Activated CD4-positive, alpha-beta T cell treated with anti-CD3 and anti-CD28 coated beads for 1 hour (primary cell): ENCODE measurements around the gene IER5.
"Not testable (repeated sequence)": the region's sequence is repeated elsewhere in the genome, so short reads cannot be mapped to it uniquely, and the experiment has no call there.

Experiments
- DNase-seq: peaks from one replicate; pipeline ENCODE4 v3.0.0-alpha.2; 2020

Gene IER5

GRCh38 chr1:181099152-181100014 is 10.9 kb downstream of the IER5 start:
- DNase-seq = no peak

DNA sequence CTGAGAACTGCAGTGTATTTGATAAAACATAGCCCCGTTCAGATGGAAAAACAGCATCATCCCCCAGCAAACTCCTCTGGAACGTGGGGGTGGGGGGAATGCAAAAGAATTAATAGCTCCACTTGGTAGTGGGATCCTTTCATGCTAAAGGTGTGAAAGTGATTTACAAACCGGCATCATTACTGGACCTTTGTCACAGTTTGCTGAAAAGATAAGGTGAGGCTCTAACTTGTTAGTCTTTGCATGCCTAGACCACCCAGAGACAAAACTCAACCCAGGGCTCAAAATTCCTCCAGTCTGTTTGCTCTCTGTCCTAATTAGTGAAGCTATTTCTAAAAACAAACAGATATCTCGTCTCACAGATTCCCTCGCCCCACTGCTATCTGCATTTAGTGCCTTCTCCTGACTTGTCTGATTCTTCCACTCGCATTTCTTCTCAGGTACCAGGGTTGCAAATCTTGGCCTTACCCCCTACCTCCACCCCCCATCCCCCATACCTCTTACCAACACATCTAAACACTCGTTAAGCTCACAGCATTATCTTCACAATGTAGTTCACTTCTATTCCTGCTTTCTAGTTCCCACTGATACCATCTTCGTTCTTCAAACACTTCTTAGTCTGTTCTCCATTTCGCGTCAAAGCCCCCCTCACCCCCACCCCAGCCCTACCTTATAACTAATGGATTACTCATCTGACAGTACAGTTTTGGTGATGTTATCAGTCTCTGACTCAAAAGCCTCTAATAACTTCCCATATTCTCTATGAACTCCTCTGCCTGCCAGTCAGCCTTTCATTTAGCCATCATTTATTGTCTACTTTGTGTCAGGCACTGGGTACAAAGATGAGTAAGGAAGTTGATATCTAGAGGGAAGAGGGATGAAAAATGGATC is 11.8 kb downstream of the IER5 start:
- DNase-seq = no peak

GRCh38 chr1:181100934-181101333 is 12.4 kb downstream of the IER5 start:
- no peak for DNase-seq

DNA sequence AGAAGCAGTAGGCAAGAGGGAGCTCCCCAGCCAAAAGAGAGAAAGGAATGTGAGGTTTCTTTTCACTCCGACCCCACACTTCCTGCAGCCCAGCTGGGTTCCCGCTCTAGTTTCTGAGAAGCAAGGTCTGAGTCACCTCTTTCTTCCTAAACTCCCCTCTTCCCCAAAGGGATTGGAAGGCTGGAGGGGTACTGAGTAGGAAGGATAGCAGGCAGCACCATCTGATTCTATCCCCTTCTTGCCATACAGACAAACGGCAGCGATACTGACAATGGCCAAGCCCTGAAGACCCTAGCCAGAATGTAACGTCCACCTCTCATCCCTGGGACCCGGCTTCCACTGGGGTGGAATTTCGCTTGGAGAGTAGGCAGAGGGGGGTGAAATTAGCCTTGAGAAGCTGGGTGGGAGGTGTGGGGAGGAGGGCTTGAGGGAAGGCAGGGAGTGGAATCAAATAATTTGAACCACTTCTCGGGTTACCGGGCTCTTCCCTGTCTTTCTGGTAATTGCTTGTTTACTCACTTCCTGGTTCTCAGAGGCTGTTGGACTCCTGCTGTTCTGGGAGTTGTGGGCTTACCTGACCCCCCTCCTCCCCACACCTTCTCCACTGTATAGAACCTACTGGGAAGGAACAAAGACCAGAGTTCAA is 13.2 kb downstream of the IER5 start:
- no peak for DNase-seq

DNA sequence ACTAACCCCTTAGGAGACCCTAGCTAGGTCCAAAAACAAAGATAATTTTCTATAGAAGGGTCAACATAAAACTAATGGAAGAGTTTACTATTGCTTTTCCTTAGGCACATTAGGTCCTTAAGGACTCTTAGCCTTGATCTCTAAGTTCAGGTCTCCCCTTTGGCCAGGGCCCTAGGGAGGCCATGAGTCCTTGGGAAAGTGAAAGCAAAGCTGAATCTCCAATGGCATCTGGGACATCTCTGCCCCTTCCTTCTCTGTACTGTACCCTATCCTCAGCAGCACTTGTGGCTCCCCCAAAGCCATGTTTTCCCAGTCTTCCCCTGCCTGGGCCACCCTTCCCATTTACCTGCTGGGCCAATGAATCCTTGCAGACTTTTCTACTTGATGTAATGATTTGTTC is 14.3 kb downstream of the IER5 start:
- no peak for DNase-seq

GRCh38 chr1:181103399-181103798 is 14.9 kb downstream of the IER5 start:
- DNase-seq = no peak

- no peak for DNase-seq
Observed at GRCh38 chr1:181104042-181104789, 15.7 kb downstream of the IER5 start.

- DNase-seq = peak; percentile 19
Observed at GRCh38 chr1:181104790-181105133, 16.3 kb downstream of the IER5 start.

GRCh38 chr1:181105134-181106021 is 16.9 kb downstream of the IER5 start:
- peak; percentile 93 for DNase-seq

DNA sequence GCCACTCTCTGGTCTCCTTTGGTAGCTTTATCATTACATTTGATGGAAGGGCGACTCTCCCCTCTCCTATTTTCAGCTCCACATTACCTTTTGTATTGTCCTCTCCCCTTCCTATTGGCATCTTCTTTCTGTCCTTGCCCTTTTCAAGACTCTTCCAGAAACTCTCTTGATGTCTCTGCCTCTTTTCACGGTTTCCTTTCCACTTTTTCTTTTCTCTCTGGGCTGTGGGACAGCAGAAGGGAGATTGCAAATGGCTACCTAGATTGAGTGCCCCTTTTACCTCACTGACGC is 17.5 kb downstream of the IER5 start:
- DNase-seq = no peak

DNA sequence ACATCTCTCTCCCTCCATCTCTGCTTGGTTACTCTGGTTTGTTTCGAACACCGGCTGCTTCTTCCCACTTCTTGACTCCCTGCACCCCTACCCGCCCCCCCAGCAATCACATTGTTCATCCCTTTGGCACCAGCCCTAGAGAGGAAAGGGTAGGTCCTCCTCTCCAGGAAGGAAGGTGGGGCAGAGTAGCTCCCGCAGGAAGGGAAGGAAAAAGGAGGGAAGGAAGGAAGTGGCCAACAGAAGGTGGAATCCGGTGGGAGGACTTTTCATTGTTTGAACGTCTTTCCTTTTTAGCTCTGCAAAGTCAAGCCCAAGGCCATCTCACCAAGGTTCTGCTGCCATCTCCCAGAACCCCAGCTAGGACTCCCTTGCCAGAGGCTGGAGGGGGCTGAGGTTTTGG is 18.0 kb downstream of the IER5 start:
- DNase-seq = no peak

DNA sequence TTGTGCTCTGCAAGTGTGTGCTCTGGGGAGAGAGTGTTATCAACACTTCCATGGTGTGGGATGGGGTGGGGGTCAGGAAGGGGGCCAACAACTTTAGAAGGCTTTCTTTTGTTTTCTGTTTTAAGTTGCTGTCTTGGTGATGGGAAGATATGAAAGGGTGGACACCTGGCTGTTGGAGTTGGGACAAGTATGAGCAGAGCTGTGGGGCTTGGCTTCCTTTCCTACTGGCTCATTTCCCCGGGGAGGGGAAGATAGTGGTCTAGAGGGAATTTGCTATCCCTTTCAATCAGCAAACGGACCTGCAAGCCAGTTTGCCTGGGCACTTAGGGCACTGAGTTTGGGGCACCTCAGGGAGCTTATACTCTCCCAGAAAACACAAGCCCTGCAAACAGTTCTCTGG is 19.2 kb downstream of the IER5 start:
- no peak for DNase-seq

DNA sequence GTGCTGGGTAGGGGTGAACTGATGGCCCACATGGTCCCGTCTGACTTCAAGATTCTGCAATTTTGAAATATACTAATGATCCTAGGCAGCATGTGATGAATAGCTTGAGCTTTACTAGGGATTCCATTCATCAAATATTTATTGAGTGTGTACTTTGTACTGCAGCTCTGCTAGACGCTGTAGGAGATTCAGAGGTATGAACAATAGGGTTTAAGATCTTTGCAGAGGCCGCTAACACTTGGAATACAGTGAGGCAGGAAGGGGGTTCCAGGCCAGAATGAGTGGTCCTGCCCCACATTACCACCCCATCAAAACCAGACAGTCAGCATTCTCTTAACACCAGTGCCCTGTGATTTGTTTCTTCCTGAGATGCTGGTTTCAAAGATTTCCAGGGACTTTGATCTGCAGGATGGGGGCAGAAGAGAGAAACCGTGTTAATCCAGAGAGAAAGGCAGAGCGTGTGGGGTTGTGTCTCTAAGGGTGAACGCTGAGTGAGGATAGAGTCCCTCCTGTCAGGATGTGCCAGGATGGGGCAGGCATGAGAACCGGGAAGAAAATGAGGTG is 19.9 kb downstream of the IER5 start:
- DNase-seq = no peak

DNA sequence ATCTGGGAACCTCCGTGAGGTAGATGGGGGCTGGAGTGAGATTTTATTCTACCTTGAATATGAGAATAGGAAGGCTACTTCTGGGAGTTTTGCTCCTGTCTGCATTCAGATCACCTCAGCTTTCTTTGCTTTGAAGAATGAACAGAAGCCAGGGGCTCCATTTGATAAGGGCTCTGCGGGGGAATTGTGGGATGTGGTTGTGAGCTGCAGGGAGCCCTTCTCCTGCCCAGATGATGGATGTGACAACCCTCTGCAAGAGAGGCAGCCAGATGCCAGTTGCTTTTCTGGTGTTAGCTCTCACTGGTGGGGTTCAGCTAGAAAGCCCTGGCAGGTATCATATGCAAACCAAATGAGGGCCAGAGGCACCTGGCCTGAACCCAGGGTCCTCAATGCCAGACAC is 21.5 kb downstream of the IER5 start:
- DNase-seq = no peak

GRCh38 chr1:181111559-181111958 is 23.1 kb downstream of the IER5 start:
- no peak for DNase-seq

DNA sequence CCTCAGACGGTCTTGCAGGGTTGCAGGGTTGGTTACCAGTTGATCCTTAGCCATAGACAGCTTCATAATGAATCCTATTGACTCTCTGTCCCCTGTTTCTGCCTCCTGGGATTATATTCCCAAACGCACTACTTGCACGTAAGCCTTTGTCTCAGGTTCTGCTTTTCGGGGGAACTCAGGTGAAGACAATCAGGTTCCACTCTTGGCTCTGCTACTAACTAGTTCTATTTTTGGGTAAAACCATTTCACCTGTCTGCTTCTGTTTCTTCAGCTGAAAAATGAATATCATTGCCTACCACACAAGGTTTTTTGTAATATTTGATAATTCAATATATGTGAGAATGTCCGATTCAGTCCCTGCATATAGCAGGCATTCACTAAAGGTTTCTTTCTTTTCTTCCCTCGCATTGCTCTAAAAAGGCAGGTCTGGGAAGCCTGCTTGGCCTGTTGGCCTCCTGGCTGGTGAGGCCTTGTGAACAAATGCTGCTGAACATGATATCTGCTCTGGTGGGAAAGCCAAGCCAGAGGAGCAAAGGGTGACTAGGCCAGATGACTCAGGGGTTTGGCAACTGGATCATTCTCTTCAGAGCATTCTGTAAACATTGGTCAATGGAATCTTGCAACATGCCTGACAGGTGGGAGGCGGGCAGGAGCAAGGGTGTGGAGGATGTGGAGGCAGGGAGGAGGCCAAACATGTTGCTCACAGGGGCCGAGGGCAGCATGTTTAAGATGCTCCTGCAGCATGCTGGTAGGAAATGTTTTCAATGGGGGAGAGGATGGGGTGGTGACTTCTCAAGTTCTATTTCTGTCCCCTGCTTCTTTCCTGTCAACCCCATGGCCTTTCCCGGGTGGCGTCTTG is 23.8 kb downstream of the IER5 start:
- no peak for DNase-seq

DNA sequence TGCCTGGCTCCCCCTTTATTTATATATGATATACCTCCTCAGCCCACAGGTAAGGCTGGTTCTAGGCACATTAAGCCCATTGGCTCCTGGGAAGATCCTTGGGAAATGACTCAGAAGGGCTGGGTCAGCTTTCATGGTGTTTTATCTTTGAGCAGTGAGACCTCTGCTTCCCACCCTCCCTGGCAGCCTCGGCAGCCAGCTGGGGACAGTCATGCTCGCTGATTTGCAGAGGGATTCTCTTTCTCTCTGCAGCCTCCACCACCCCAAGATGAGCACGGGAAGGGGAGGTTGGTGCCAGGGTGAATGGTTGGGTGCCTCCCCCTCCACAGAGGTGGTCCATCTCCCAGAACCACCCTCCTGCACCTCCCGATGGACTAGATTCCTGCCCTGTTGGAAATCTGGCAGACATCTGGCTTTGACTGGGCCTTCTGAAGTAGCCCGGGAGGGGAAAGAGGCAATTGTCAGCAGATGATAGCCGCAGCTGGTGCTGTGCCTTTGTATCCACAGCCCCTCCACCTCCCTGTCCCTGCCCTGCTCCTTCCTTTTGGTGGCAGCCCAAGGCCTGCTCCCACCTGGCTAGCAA is 24.6 kb downstream of the IER5 start:
- no peak for DNase-seq

DNA sequence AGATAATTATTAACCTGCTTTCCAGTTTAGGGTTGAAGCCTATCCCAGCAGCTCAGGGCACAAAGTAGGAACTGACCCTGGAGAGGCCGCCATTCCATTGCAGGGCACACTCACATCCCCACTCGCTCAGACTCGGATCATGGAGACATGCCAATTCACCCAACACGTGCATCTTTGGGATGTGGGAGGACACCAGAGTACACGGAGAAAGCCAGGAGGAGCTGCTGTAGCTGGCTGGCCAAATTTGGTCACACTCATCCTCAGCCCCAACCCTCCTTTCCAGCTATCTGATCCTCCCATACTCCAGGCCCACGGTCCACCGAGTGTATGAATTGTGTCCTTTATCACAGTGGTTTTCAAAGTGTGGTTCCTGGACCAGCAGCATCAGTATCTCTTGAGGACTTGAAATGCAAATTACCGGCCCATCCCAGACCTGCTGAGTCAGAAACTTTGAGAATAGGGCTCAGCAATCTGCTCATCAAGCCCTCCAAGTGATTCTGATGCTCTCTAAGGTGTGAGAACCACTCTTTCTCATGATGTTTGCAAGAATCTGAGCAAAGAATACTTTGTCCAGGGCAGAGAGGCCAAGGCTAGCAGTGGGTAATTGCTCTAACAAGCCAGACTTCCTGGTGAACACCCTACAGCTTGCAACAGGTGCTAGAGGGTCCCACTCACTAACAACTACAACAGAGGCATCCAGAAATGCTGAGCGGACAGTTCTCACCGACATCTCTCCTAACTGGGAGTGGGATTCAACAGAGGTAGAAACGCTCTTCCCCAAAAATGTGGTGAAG is 26.3 kb downstream of the IER5 start:
- no peak for DNase-seq

GRCh38 chr1:181115368-181115684 is 26.8 kb downstream of the IER5 start:
- no peak for DNase-seq

GRCh38 chr1:181115971-181116370 is 27.5 kb downstream of the IER5 start:
- DNase-seq = not testable (repeated sequence)
